Measurements from ENCODE around the gene ABLIM3. TPM values are rescaled to one million over a fixed set of nuclear protein-coding genes. Genes with fewer than 3 reads are reported as not detected.

The ABLIM3 gene
- total RNA-seq, 1 donor from 2014 or later, result 30.1 TPM

GRCh38 chr5:149302641-149303040 lies 161.3 kb downstream of the ABLIM3 start:
- TF ChIP-seq CTCF (conservative IDR thresholded peaks at IDR 0.05; ENCODE audit: low read depth, low read length), result no peak
- no peak overlapping the region for H3K4me3 ChIP-seq (ENCODE audit: low read depth, low read length)

GRCh38 chr5:149303210-149303609 lies 161.9 kb downstream of the ABLIM3 start:
- no peak for DNase-seq (ENCODE audit: low read depth)
- TF ChIP-seq CTCF (conservative IDR thresholded peaks at IDR 0.05; ENCODE audit: low read depth, low read length), result no peak

More at GRCh38 chr5:149302641-149303040, 161.3 kb downstream of the ABLIM3 start:
- no peak for DNase-seq (ENCODE audit: low read depth)

GRCh38 chr5:149304195-149305078 lies 163.1 kb downstream of the ABLIM3 start:
- DNase-seq (ENCODE audit: low read depth), result no peak
- TF ChIP-seq CTCF (conservative IDR thresholded peaks at IDR 0.05; ENCODE audit: low read depth, low read length), result no peak
- no peak overlapping the region for H3K4me3 ChIP-seq (ENCODE audit: low read depth, low read length)

More at GRCh38 chr5:149303210-149303609, 161.9 kb downstream of the ABLIM3 start:
- no peak overlapping the region for H3K4me3 ChIP-seq (ENCODE audit: low read depth, low read length)

- H3K4me3 ChIP-seq (ENCODE audit: low read depth, low read length), result no peak overlapping the region
- DNase-seq (ENCODE audit: low read depth), result no peak
- TF ChIP-seq CTCF (conservative IDR thresholded peaks at IDR 0.05; ENCODE audit: low read depth, low read length), result no peak
Observed at GRCh38 chr5:149309354-149309753, 168.1 kb downstream of the ABLIM3 start.

Other genes with a start within 250 kb of the ABLIM3 start
- 2.3 and 2.7 TPM in 2 replicates for gene SH3TC2, start 78.4 kb upstream of the ABLIM3 start, total RNA-seq
- gene AFAP1L1, start 130.4 kb downstream of the ABLIM3 start, total RNA-seq, result 17.2 and 27.2 TPM in 2 replicates
- 15.5 and 21.6 TPM in 2 replicates for gene GRPEL2, start 204.0 kb downstream of the ABLIM3 start, total RNA-seq
- 6.1 and 7.1 TPM in 2 replicates for gene PCYOX1L, start 216.6 kb downstream of the ABLIM3 start, total RNA-seq
- gene IL17B, start 237.8 kb downstream of the ABLIM3 start, total RNA-seq, result not detected in 2 replicates

All from epithelial cell of proximal tubule (primary cell).